Spleen (tissue), 7 donors: ENCODE results near the gene DACT3.

Experiments used
- POLR2A ChIP-seq, 3 donors: fragments of 450-650 bp; IDR thresholded peaks; one replicate each; pipeline ENCODE4 v1.5.1; 2017; ENCODE audit warnings: antibody characterized with exemption in 3 of 3, mild to moderate bottlenecking in 1 of 3
- POLR2AphosphoS5 ChIP-seq, 3 donors: sonication (generic); formaldehyde crosslinking; IDR thresholded peaks; one replicate each; pipeline ENCODE4 v1.5.1; 2017; ENCODE audit warnings: antibody characterized with exemption in 3 of 3
- TF ChIP-seq, protein P1 (sequence below), 11 experiments: fragments of 200-600 bp in 7 of 11; fragments of 450-650 bp in 4 of 11; sonication (generic) in 4 of 11; IDR thresholded peaks in 8 of 11; conservative IDR thresholded peaks in 3 of 11; 1 replicate in 7 of 11; 2 replicates in 4 of 11; pipeline versions ENCODE4 v1.4.0 to v1.8.0; 2016 to 2021; ENCODE audit warnings: antibody characterized with exemption in 11 of 11, inconsistent platforms in 4 of 11, mild to moderate bottlenecking in 1 of 11
- donor health status: DM: no; HTN: no; CAD: no; lungs with moderate emphysema.
- donor health status: DM: no; HTN: no; CAD: no.
- donor health status: DM: no; HTN: no; CAD: no.

DNA sequence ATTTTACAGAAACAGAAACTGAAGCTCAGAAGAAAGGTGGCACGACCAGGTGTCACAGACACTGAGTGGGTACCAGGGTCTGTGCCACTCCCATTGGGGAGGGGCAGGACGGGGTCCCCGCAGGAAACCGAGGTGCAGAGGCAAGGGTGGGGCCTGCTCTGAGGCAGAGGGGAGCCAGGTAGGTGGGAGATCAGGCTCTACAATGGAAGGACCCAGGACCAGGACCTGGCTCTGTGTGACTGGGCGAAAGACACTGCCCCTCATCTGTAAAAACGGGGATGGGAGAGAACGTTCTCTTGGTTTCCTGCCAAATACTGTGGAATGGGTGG, 38.9 kb downstream of the DACT3 start:
- TF ChIP-seq POLR2A (IDR thresholded peaks at IDR 0.05), result no peak
- TF ChIP-seq, protein P1, sequence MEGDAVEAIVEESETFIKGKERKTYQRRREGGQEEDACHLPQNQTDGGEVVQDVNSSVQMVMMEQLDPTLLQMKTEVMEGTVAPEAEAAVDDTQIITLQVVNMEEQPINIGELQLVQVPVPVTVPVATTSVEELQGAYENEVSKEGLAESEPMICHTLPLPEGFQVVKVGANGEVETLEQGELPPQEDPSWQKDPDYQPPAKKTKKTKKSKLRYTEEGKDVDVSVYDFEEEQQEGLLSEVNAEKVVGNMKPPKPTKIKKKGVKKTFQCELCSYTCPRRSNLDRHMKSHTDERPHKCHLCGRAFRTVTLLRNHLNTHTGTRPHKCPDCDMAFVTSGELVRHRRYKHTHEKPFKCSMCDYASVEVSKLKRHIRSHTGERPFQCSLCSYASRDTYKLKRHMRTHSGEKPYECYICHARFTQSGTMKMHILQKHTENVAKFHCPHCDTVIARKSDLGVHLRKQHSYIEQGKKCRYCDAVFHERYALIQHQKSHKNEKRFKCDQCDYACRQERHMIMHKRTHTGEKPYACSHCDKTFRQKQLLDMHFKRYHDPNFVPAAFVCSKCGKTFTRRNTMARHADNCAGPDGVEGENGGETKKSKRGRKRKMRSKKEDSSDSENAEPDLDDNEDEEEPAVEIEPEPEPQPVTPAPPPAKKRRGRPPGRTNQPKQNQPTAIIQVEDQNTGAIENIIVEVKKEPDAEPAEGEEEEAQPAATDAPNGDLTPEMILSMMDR (IDR thresholded peaks at IDR 0.05 in 8 of 11, conservative IDR thresholded peaks at IDR 0.05 in 3 of 11), result no peak
- TF ChIP-seq POLR2AphosphoS5 (IDR thresholded peaks at IDR 0.05), result no peak
